Measurements from ENCODE around the gene NDUFA3. TPM values are rescaled to one million over a fixed set of nuclear protein-coding genes. Genes with fewer than 3 reads are reported as not detected.

Gene NDUFA3
- total RNA-seq, 4 donors from 2014 or later = 40.6 to 156 (median 45.7) TPM

- no peaks in the 10 kb centered on the region for H3K4me1 ChIP-seq
- H3K9me3 ChIP-seq = no peaks in the 10 kb centered on the region
- DNase-seq = no peak
- peaks cover 0 to 68% (median 0%) of the 10 kb centered on the region in 3 donors for H3K36me3 ChIP-seq
- no peak overlapping the region for H3K4me3 ChIP-seq
- no peak overlapping the region for H3K27ac ChIP-seq
- no peak for TF ChIP-seq POLR2A (IDR thresholded peaks at IDR 0.05)
- no peak for TF ChIP-seq CTCF (IDR thresholded peaks at IDR 0.05)
- H3K27me3 ChIP-seq = no peaks in the 10 kb centered on the region
Observed at GRCh38 chr19:54128796-54129616, 26.4 kb downstream of the NDUFA3 start.

DNA sequence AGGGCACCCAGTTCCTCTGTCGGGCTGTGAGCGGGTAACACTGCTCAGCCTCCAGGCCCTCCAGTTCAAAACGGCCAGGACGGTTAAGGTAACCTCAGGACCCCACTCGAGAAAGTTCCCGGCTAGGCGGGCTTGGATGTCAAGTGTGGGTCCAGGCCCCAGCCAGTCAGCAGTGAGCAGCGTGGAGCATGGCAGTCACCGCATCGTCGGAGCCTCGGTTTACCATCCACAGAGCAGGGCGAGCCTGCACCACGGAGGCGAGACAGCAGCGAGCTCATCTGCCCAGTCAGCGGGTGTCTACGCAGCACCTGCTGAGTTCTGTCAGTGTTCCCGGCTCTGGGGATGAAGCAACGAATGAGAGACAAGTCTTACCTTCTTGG is 27.0 kb downstream of the NDUFA3 start:
- DNase-seq = no peak
- Histone ChIP-seq H3K4me3 (no peak overlapping the region), H3K36me3 (peaks cover 0 to 62% (median 0%) of the 10 kb centered on the region in 3 donors), H3K4me1 (no peaks in the 10 kb centered on the region), H3K27ac (no peak overlapping the region), H3K27me3 (no peaks in the 10 kb centered on the region), H3K9me3 (no peaks in the 10 kb centered on the region)
- TF ChIP-seq CTCF (IDR thresholded peaks at IDR 0.05) (no peak), POLR2A (IDR thresholded peaks at IDR 0.05) (no peak)

DNA sequence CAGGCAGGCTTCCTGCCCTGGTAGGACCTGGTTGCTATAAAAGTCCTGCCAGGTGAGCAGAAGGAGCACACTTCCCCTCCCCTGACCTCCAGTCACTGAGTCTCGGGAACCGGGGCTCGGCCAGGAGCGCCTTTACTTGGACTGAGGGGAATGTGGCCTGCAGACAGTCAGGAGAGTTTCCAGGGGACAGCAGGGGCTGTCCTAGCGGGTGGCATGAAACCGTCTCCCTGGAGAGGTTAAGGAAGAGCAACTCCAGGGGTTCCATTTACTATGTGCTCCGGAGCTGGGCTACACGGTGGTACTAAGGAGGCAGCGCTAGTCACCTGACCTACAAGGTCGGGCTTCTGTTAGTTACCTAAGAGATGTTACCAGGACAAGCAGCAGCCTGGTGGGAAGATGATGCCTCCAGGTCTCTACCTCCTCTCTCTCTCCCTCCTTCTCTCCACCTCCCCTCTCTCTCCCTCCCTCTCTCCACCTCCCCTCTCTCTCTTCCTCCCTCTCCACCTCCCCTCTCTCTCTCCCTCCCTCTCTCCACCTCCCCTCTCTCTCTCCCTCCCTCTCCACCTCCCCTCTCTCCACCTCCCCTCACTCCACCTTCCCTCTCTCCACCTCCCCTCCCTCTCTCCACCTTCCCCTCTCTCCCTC is 30.8 kb downstream of the NDUFA3 start:
- Histone ChIP-seq H3K9me3 (no peaks in the 10 kb centered on the region), H3K27ac (no peak overlapping the region), H3K27me3 (no peaks in the 10 kb centered on the region), H3K4me1 (peaks cover 0 to 12% (median 7%) of the 10 kb centered on the region in 4 donors), H3K36me3 (peaks cover 0 to 24% (median 0%) of the 10 kb centered on the region in 3 donors), H3K4me3 (no peak overlapping the region)
- TF ChIP-seq POLR2A (IDR thresholded peaks at IDR 0.05) (no peak), CTCF (IDR thresholded peaks at IDR 0.05) (no peak)
- no peak for DNase-seq

DNA sequence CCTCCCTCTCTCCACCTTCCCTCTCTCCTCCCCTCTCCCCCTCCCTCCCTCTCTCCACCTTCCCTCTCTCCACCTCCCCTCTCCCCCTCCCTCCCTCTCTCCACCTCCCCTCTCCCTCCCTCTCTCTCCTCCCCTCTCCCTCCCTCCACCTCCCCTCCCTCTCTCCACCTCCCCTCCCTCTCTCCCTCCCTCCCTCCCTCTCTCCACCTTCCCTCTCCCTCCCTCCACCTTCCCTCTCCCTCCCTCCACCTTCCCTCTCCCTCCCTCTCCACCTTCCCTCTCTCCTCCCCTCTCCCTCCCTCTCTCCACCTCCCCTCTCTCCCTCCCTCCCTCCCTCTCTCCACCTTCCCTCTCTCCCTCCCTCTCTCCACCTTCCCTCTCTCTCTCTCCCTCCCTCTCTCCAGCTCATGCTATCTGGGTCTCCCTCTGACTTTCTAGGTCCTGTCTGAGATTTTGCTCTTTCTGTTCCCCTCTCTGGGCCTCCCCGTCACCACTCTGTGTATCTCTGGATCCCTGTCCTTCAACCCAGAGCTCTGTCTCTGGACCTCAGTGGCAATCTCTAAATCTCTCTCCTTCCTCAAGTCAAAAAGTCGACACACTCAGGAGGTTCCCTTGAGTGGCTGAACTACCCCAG is 31.4 kb downstream of the NDUFA3 start:
- Histone ChIP-seq H3K9me3 (no peaks in the 10 kb centered on the region), H3K36me3 (peaks cover 0 to 18% (median 0%) of the 10 kb centered on the region in 3 donors), H3K4me3 (no peak overlapping the region), H3K27ac (no peak overlapping the region), H3K27me3 (no peaks in the 10 kb centered on the region), H3K4me1 (peaks cover 0 to 19% (median 9%) of the 10 kb centered on the region in 4 donors)
- TF ChIP-seq POLR2A (IDR thresholded peaks at IDR 0.05) (no peak), CTCF (IDR thresholded peaks at IDR 0.05) (no peak)
- DNase-seq = no peak

- Histone ChIP-seq H3K4me3 (peak overlapping the region; percentile 22 to 54 (median 45)), H3K9me3 (no peaks in the 10 kb centered on the region), H3K4me1 (peaks cover 0 to 41% (median 15%) of the 10 kb centered on the region in 4 donors), H3K27me3 (no peaks in the 10 kb centered on the region), H3K27ac (peak overlapping the region; percentile 13 to 97 (median 50)), H3K36me3 (peaks cover 0 to 19% (median 0%) of the 10 kb centered on the region in 3 donors)
- DNase-seq = peak in 1 of 3 donors; percentile 27
- TF ChIP-seq CTCF (IDR thresholded peaks at IDR 0.05) = no peak
- TF ChIP-seq POLR2A (IDR thresholded peaks at IDR 0.05) = no peak
Observed at GRCh38 chr19:54136086-54136863, 33.6 kb downstream of the NDUFA3 start.

Measured in Peyer's patch (tissue), 4 donors.